Retinal pigment epithelial cell (primary cell): ENCODE data around the gene HOXC5.

Experiments used
- DNase-seq: peaks from one replicate; pipeline ENCODE4 v3.0.0-alpha.2; 2010; ENCODE audit warnings: low read depth
- H3K4me3 ChIP-seq: 2 replicates; pipeline ENCODE4 v1.5.1; 2011; ENCODE audit warnings: mild to moderate bottlenecking, low read length, control low read depth, moderate library complexity
- CTCF ChIP-seq: conservative IDR thresholded peaks from 2 replicates; pipeline ENCODE4 v1.5.1; 2011; ENCODE audit warnings: low read depth, low read length, control low read depth, inconsistent platforms

The HOXC5 gene

GRCh38 chr12:54029529-54030441, 3.1 kb upstream of the HOXC5 start:
- no peak for TF ChIP-seq CTCF
- DNase-seq, result no peak
- H3K4me3 ChIP-seq, result no peak overlapping the region

GRCh38 chr12:54030442-54030801, 2.4 kb upstream of the HOXC5 start:
- H3K4me3 ChIP-seq, result no peak overlapping the region
- TF ChIP-seq CTCF, result no peak

GRCh38 chr12:54030889-54031471, 1.9 kb upstream of the HOXC5 start:
- DNase-seq, result no peak
- H3K4me3 ChIP-seq, result no peak overlapping the region
- TF ChIP-seq CTCF, result no peak

More at GRCh38 chr12:54030442-54030801, 2.4 kb upstream of the HOXC5 start:
- no peak for DNase-seq

- DNase-seq, result no peak
- H3K4me3 ChIP-seq, result no peak overlapping the region
- no peak for TF ChIP-seq CTCF
Measured at GRCh38 chr12:54031480-54031879, 1.4 kb upstream of the HOXC5 start.

GRCh38 chr12:54032086-54032619, 697 bp upstream of the HOXC5 start:
- H3K4me3 ChIP-seq, result no peak overlapping the region
- no peak for DNase-seq

GRCh38 chr12:54033106-54033979, 493 bp downstream of the HOXC5 start:
- TF ChIP-seq CTCF, result no peak
- no peak overlapping the region for H3K4me3 ChIP-seq
- DNase-seq, result no peak

More at GRCh38 chr12:54032086-54032619, 697 bp upstream of the HOXC5 start:
- no peak for TF ChIP-seq CTCF
